SHP77 treated with DMSO at 0.1 percent for 48 hours (cell line): ENCODE data around the gene NUMA1.

Experiments used
- DNase-seq: peaks from one replicate; lab custom pipeline; 2025; lab: John Stamatoyannopoulos, UW

Gene NUMA1

GRCh38 chr11:72001834-72002591, 78.3 kb downstream of the NUMA1 start:
- DNase-seq: no peak

GRCh38 chr11:72001285-72001684, 79.1 kb downstream of the NUMA1 start:
- no peak for DNase-seq

GRCh38 chr11:72000202-72000867, 80.0 kb downstream of the NUMA1 start:
- DNase-seq: no peak

- DNase-seq: no peak
Observed at GRCh38 chr11:71999798-72000197, 80.5 kb downstream of the NUMA1 start.

GRCh38 chr11:71999362-71999761, 81.0 kb downstream of the NUMA1 start:
- no peak for DNase-seq

- DNase-seq: no peak
Observed at GRCh38 chr11:71998649-71999310, 81.6 kb downstream of the NUMA1 start, which contains the start of gene IL18BP. Gene IL18BP, plus strand, starts transcription at chr11:71998909. Its CDS starts 1,076 bp downstream, at chr11:71999985.

GRCh38 chr11:71998061-71998460, 82.3 kb downstream of the NUMA1 start:
- DNase-seq: no peak

- DNase-seq: no peak
Observed at GRCh38 chr11:71997594-71997993, 82.7 kb downstream of the NUMA1 start.

GRCh38 chr11:71996946-71997345, 83.4 kb downstream of the NUMA1 start:
- no peak for DNase-seq

GRCh38 chr11:71996517-71996916, 83.8 kb downstream of the NUMA1 start:
- DNase-seq: no peak

- no peak for DNase-seq
Observed at GRCh38 chr11:71995726-71996291, 84.5 kb downstream of the NUMA1 start.

GRCh38 chr11:71994786-71995185, 85.6 kb downstream of the NUMA1 start:
- no peak for DNase-seq

GRCh38 chr11:71992136-71992730, 88.1 kb downstream of the NUMA1 start:
- no peak for DNase-seq

- no peak for DNase-seq
Observed at GRCh38 chr11:71991494-71991893, 88.8 kb downstream of the NUMA1 start.

- DNase-seq: no peak
Observed at GRCh38 chr11:71990701-71991100, 89.6 kb downstream of the NUMA1 start.

- DNase-seq: no peak
Observed at GRCh38 chr11:71988050-71988449, 92.3 kb downstream of the NUMA1 start.

- DNase-seq: no peak
Observed at GRCh38 chr11:71987521-71987920, 92.8 kb downstream of the NUMA1 start.

- no peak for DNase-seq
Observed at GRCh38 chr11:71986131-71986530, 94.2 kb downstream of the NUMA1 start.

GRCh38 chr11:71979602-71980001, 100.7 kb downstream of the NUMA1 start:
- no peak for DNase-seq

GRCh38 chr11:71979094-71979493, 101.2 kb downstream of the NUMA1 start:
- no peak for DNase-seq

- DNase-seq: no peak
Observed at GRCh38 chr11:71977743-71978418, 102.5 kb downstream of the NUMA1 start.

GRCh38 chr11:71977090-71977489, 103.3 kb downstream of the NUMA1 start:
- no peak for DNase-seq
